H9 (cell line): ENCODE results near the gene PRPF40A. TPM values are rescaled to one million over a fixed set of nuclear protein-coding genes. Genes with fewer than 3 reads are reported as not detected.

ENCODE experiments used
- DNase-seq: peaks from one replicate; pipeline ENCODE4 v3.0.0-alpha.2; 2017
- H2AFZ ChIP-seq: one replicate; pipeline ENCODE4 v1.6.1; 2013; ENCODE audit warnings: mild to moderate bottlenecking, low read length, control low read depth, moderate library complexity
- H2AK5ac ChIP-seq: 2 replicates; pipeline ENCODE4 v1.6.1; 2013; ENCODE audit warnings: low read length, control low read depth, mixed read lengths; ENCODE audit not compliant: insufficient read length
- H2BK120ac ChIP-seq: one replicate; pipeline ENCODE4 v1.6.1; 2013; ENCODE audit warnings: low read depth, mild to moderate bottlenecking, low read length, control low read depth, inconsistent platforms; ENCODE audit not compliant: poor library complexity, severe bottlenecking
- H2BK12ac ChIP-seq: 2 replicates; pipeline ENCODE4 v1.6.1; 2013; ENCODE audit warnings: low read length, control low read depth, mixed read lengths, low read depth; ENCODE audit not compliant: insufficient read length
- H2BK15ac ChIP-seq: 2 replicates; pipeline ENCODE4 v1.6.1; 2013; ENCODE audit warnings: low read depth, low read length, control low read depth
- H2BK20ac ChIP-seq: one replicate; pipeline ENCODE4 v1.6.1; 2013; ENCODE audit warnings: low read depth, mild to moderate bottlenecking, low read length, control low read depth, inconsistent platforms; ENCODE audit not compliant: poor library complexity, severe bottlenecking
- H2BK5ac ChIP-seq: 2 replicates; pipeline ENCODE4 v1.6.1; 2013; ENCODE audit warnings: low read length, control low read depth, mixed read lengths; ENCODE audit not compliant: insufficient read length
- H3K14ac ChIP-seq: 2 replicates; pipeline ENCODE4 v1.6.1; 2013; ENCODE audit warnings: low read length, control low read depth; ENCODE audit not compliant: insufficient read depth
- H3K18ac ChIP-seq: 2 replicates; pipeline ENCODE4 v1.6.1; 2013; ENCODE audit warnings: low read depth, mild to moderate bottlenecking, mixed read lengths, low read length, control low read depth; ENCODE audit not compliant: insufficient read length
- H3K23ac ChIP-seq: 2 replicates; pipeline ENCODE4 v1.6.1; 2013; ENCODE audit warnings: low read length, control low read depth, mixed read lengths, low read depth; ENCODE audit not compliant: insufficient read length
- H3K23me2 ChIP-seq: 2 replicates; pipeline ENCODE4 v1.6.1; 2013; ENCODE audit warnings: low read depth, mild to moderate bottlenecking, mixed read lengths, low read length, control low read depth; ENCODE audit not compliant: insufficient read length, poor library complexity, severe bottlenecking
- H3K27ac ChIP-seq: 2 replicates; pipeline ENCODE4 v1.5.1; 2013; ENCODE audit warnings: low read length, control low read depth, mixed read lengths, low read depth; ENCODE audit not compliant: insufficient read length
- H3K27me3 ChIP-seq: 2 replicates; pipeline ENCODE4 v1.6.1; 2013; ENCODE audit warnings: low read length, control low read depth, inconsistent platforms; ENCODE audit not compliant: insufficient read depth
- H3K4ac ChIP-seq: 2 replicates; pipeline ENCODE4 v1.6.1; 2013; ENCODE audit warnings: low read depth, mild to moderate bottlenecking, control low read depth, inconsistent platforms, low read length, moderate library complexity
- H3K4me1 ChIP-seq: 2 replicates; pipeline ENCODE4 v1.6.1; 2013; ENCODE audit warnings: low read length, control low read depth, inconsistent platforms; ENCODE audit not compliant: insufficient read depth
- H3K4me2 ChIP-seq: 2 replicates; pipeline ENCODE4 v1.6.1; 2013; ENCODE audit warnings: low read length, control low read depth, mixed read lengths; ENCODE audit not compliant: insufficient read length, insufficient read depth
- H3K56ac ChIP-seq: 2 replicates; pipeline ENCODE4 v1.6.1; 2013; ENCODE audit warnings: low read depth, mild to moderate bottlenecking, mixed read lengths, low read length, control low read depth; ENCODE audit not compliant: insufficient read length
- H3K79me1 ChIP-seq: 2 replicates; pipeline ENCODE4 v1.6.1; 2013; ENCODE audit warnings: low read depth, mild to moderate bottlenecking, moderate library complexity, low read length, control low read depth, inconsistent platforms; ENCODE audit not compliant: insufficient read depth, poor library complexity, severe bottlenecking
- H3K79me2 ChIP-seq: 2 replicates; pipeline ENCODE4 v1.6.1; 2013; ENCODE audit warnings: low read length, control low read depth, inconsistent platforms; ENCODE audit not compliant: insufficient read depth
- H3K9ac ChIP-seq: 2 replicates; pipeline ENCODE4 v1.6.1; 2013; ENCODE audit warnings: low read length, control low read depth, mixed read lengths; ENCODE audit not compliant: insufficient read length; ENCODE audit errors: extremely low read depth
- H3K9me3 ChIP-seq: one replicate; pipeline ENCODE4 v1.6.1; 2013; ENCODE audit warnings: low read depth, low read length, inconsistent platforms; ENCODE audit not compliant: control insufficient read depth
- H3T11ph ChIP-seq: one replicate; pipeline ENCODE4 v1.6.1; 2013; ENCODE audit warnings: mild to moderate bottlenecking, low read length, control low read depth, inconsistent platforms
- H4K20me1 ChIP-seq: one replicate; pipeline ENCODE4 v1.6.1; 2013; ENCODE audit not compliant: control insufficient read depth, insufficient read length, insufficient read depth
- H4K5ac ChIP-seq: 2 replicates; pipeline ENCODE4 v1.6.1; 2013; ENCODE audit warnings: low read depth, mild to moderate bottlenecking, mixed read lengths, low read length, control low read depth; ENCODE audit not compliant: insufficient read length
- H4K8ac ChIP-seq: replicated peaks from 2 replicates; pipeline ENCODE4 v1.6.1; 2013; ENCODE audit warnings: low read length, control low read depth, mixed read lengths, low read depth; ENCODE audit not compliant: insufficient read length
- H4K91ac ChIP-seq: 2 replicates; pipeline ENCODE4 v1.6.1; 2013; ENCODE audit warnings: low read depth, mild to moderate bottlenecking, moderate library complexity, mixed read lengths, low read length, control low read depth; ENCODE audit not compliant: insufficient read length
- H3K27ac Mint-ChIP-seq, 3 experiments: 2 replicates in 2 of 3; 3 replicates in 1 of 3; pipeline ENCODE4 v1.8.0; 2020 to 2021; ENCODE audit warnings: mixed read lengths in 3 of 3, mild to moderate bottlenecking in 1 of 3, moderate library complexity in 1 of 3
- H3K27me3 Mint-ChIP-seq: 2 replicates; pipeline ENCODE4 v1.8.0; 2021; ENCODE audit warnings: low read depth, mild to moderate bottlenecking, moderate library complexity, mixed read lengths
- H3K36me3 Mint-ChIP-seq, 3 experiments: 2 replicates in 2 of 3; 3 replicates in 1 of 3; pipeline ENCODE4 v1.8.0; 2020 to 2021; ENCODE audit warnings: low read depth in 3 of 3, mixed read lengths in 3 of 3; ENCODE audit not compliant: insufficient read depth in 1 of 3
- H3K4me1 Mint-ChIP-seq, 2 experiments: 2 replicates each; pipeline ENCODE4 v1.8.0; 2020; ENCODE audit warnings: mixed read lengths in 2 of 2
- H3K4me3 Mint-ChIP-seq, 2 experiments: 2 replicates in 1 of 2; 3 replicates in 1 of 2; pipeline ENCODE4 v1.8.0; 2020 to 2021; ENCODE audit warnings: mild to moderate bottlenecking in 2 of 2, mixed read lengths in 2 of 2, moderate library complexity in 1 of 2
- H3K9me3 Mint-ChIP-seq, 2 experiments: 2 replicates in 1 of 2; 3 replicates in 1 of 2; pipeline ENCODE4 v1.8.0; 2020; ENCODE audit warnings: mild to moderate bottlenecking in 2 of 2, mixed read lengths in 2 of 2, moderate library complexity in 1 of 2
- WGBS: extraction: QIAGEN DNeasy Blood & Tissue Kit; methylation state at CpG from one replicate; pipeline ENCODE4 v1.1.7; 2013; ENCODE audit warnings: missing lambda C conversion rate, low lambda C conversion rate, mixed read lengths; ENCODE audit not compliant: insufficient read length; ENCODE audit errors: extremely low coverage; 5-methylcytosine and 5-hydroxymethylcytosine counted together
- total RNA-seq: library from RNA; stranded (reverse); gene quantifications from 2 replicates; pipeline ENCODE4 v1.2.1, GENCODE V29; 2021
- TF ChIP-seq, protein P1 (sequence below): fragments of 200-600 bp; sonication (generic); conservative IDR thresholded peaks from 3 replicates; pipeline ENCODE4 v1.8.0; 2021; ENCODE audit warnings: antibody characterized with exemption, mild to moderate bottlenecking

The PRPF40A gene
- total RNA-seq, 1 experiment from 2014 or later: 158 TPM

DNA sequence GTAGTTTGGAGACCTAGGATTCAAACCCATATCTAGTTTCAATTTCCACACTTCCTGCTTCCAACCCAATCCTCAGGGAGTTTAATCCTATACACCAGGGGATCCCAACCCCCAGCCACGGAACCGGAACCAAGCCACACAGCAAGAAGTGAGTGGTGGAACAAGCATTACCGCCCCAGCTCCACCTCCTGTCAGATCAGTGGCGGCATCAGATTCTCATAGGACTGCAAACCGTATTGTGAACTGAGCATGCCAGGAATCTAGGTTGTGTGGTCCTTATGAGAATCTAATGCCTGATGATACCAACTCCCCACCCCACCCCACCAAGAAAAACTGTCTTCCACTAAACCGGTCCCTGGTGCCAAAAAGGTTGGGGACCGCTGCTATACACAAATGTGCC lies 52.5 kb downstream of the PRPF40A start:
- H3K27me3 Mint-ChIP-seq: no peaks in the 10 kb centered on the region
- no peak overlapping the region for H2AFZ ChIP-seq
- no peak overlapping the region for H4K91ac ChIP-seq
- H3K79me1 ChIP-seq: no peaks in the 10 kb centered on the region
- no peaks in the 10 kb centered on the region for H4K20me1 ChIP-seq
- no peak overlapping the region for H4K5ac ChIP-seq
- no peak overlapping the region for H3K4me2 ChIP-seq
- TF ChIP-seq, protein P1, sequence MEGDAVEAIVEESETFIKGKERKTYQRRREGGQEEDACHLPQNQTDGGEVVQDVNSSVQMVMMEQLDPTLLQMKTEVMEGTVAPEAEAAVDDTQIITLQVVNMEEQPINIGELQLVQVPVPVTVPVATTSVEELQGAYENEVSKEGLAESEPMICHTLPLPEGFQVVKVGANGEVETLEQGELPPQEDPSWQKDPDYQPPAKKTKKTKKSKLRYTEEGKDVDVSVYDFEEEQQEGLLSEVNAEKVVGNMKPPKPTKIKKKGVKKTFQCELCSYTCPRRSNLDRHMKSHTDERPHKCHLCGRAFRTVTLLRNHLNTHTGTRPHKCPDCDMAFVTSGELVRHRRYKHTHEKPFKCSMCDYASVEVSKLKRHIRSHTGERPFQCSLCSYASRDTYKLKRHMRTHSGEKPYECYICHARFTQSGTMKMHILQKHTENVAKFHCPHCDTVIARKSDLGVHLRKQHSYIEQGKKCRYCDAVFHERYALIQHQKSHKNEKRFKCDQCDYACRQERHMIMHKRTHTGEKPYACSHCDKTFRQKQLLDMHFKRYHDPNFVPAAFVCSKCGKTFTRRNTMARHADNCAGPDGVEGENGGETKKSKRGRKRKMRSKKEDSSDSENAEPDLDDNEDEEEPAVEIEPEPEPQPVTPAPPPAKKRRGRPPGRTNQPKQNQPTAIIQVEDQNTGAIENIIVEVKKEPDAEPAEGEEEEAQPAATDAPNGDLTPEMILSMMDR: no peak
- no peaks in the 10 kb centered on the region for H3K23me2 ChIP-seq
- H3K9me3 ChIP-seq: no peaks in the 10 kb centered on the region
- H3K56ac ChIP-seq: no peak overlapping the region
- no peak overlapping the region for H2BK15ac ChIP-seq
- H3K79me2 ChIP-seq: no peaks in the 10 kb centered on the region
- no peak for DNase-seq
- no peak overlapping the region for H3T11ph ChIP-seq
- WGBS: no CpG with 5 or more reads among the region's 7 CpGs
- H3K36me3 Mint-ChIP-seq: peaks cover 48 to 87% (median 87%) of the 10 kb centered on the region in 3 experiments; a peak in 6 of 7 replicates
- H3K4me3 Mint-ChIP-seq: no peak overlapping the region
- H3K9me3 Mint-ChIP-seq: no peaks in the 10 kb centered on the region
- no peak overlapping the region for H2BK20ac ChIP-seq
- H3K4me1 Mint-ChIP-seq: no peaks in the 10 kb centered on the region
- no peak overlapping the region for H2BK120ac ChIP-seq
- H3K27ac Mint-ChIP-seq: no peak overlapping the region; a peak in 1 of 7 replicates
- H2BK5ac ChIP-seq: no peak overlapping the region
- no peak overlapping the region for H3K27ac ChIP-seq
- H3K4me1 ChIP-seq: no peaks in the 10 kb centered on the region
- no peak overlapping the region for H3K9ac ChIP-seq
- H2BK12ac ChIP-seq: no peak overlapping the region
- H3K27me3 ChIP-seq: no peaks in the 10 kb centered on the region
- no peak overlapping the region for H3K23ac ChIP-seq
- no peak overlapping the region for H3K18ac ChIP-seq
- no peak overlapping the region for H2AK5ac ChIP-seq
- no peak overlapping the region for H4K8ac ChIP-seq
- no peak overlapping the region for H3K4ac ChIP-seq
- H3K14ac ChIP-seq: no peak overlapping the region
